SU-DHL-6 (cell line): ENCODE results near the gene MSS51.

Experiments
- CTCF ChIP-seq: fragments of 200-600 bp; sonication (generic); IDR thresholded peaks from one replicate; pipeline ENCODE4 v1.5.1; 2017; ENCODE audit warnings: antibody characterized with exemption, mild to moderate bottlenecking, low read length, moderate library complexity; ENCODE audit not compliant: insufficient read depth, poor library complexity, severe bottlenecking
- EZH2phosphoT487 ChIP-seq: fragments of 200-600 bp; sonication (generic), shearing (Covaris generic); conservative IDR thresholded peaks from 2 replicates; pipeline ENCODE4 v1.6.1; 2018; ENCODE audit warnings: mild to moderate bottlenecking, antibody characterized with exemption, low read length, moderate library complexity, mixed read lengths

GRCh38 chr10:73416571-73416970, 16.8 kb downstream of the MSS51 start:
- no peak for TF ChIP-seq CTCF
- no peak for TF ChIP-seq EZH2phosphoT487
